ENCODE results near the gene ZNF283. TPM values are rescaled to one million over a fixed set of nuclear protein-coding genes. Genes with fewer than 3 reads are reported as not detected.
"Not testable (repeated sequence)": the region's sequence is repeated elsewhere in the genome, so short reads cannot be mapped to it uniquely, and the experiment has no call there.

ZNF283 gene
- total and polyA plus RNA-seq, 4 donors, result 1.6 to 34.2 (median 4.3) TPM

GRCh38 chr19:43811837-43812236, 15.3 kb upstream of the ZNF283 start:
- WGBS, 2 donors, result 27 to 55% methylated on average over 1 of the region's 1 CpG
- TF ChIP-seq CTCF (IDR thresholded peaks at IDR 0.05; ENCODE audit: control extremely low read depth, extremely low read depth), result no peak

DNA sequence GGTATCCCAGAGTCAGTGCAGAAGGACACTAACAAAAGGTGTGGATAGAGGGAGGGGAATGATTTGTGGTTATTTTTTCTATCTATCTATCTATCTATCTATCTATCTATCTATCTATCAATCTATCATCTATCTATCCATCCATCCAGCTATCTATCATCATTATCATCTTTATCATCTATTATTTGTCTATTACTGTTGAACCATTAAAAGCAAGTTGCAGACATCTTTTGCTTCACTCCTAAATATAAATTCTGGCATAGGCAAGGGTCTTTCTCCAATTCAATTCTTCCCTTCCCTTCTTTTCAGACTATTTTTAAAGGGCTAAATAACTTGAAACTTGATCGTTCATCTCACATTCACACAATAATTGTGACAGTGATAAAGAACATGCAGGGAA, 14.9 kb upstream of the ZNF283 start:
- no peak overlapping the region for H3K4me3 ChIP-seq
- no peaks in the 10 kb centered on the region for H3K9me3 ChIP-seq (ENCODE audit: control insufficient read depth in 4 of 4, insufficient read depth in 3 of 4, low read length in 3 of 4)
- DNase-seq (no peak), ATAC-seq (ENCODE audit: insufficient read depth, low FRiP score) (no peak)
- TF ChIP-seq CTCF (IDR thresholded peaks at IDR 0.05; ENCODE audit: control extremely low read depth, extremely low read depth), result no peak
- H3K36me3 ChIP-seq (ENCODE audit: control insufficient read depth in 4 of 4, insufficient read depth in 4 of 4, low read length in 4 of 4), result no peaks in the 10 kb centered on the region
- no peak overlapping the region for H3K9ac ChIP-seq (ENCODE audit: insufficient read depth in 1 of 2, low read length in 2 of 2)
- H3K27ac ChIP-seq (ENCODE audit: low read depth in 1 of 2, low read length in 1 of 2), result no peak overlapping the region
- no peaks in the 10 kb centered on the region for H3K4me1 ChIP-seq (ENCODE audit: control insufficient read depth in 5 of 5, insufficient read depth in 5 of 5, low read length in 5 of 5)
- WGBS, 2 donors, result 79% methylated on average over 1 of the region's 1 CpG
- H3K27me3 ChIP-seq (ENCODE audit: control insufficient read depth in 3 of 3, insufficient read depth in 3 of 3, low read length in 2 of 3), result no peaks in the 10 kb centered on the region

More at GRCh38 chr19:43811837-43812236, 15.3 kb upstream of the ZNF283 start:
- H3K36me3 ChIP-seq (ENCODE audit: control insufficient read depth in 4 of 4, insufficient read depth in 4 of 4, low read length in 4 of 4), result no peaks in the 10 kb centered on the region
- no peak overlapping the region for H3K9ac ChIP-seq (ENCODE audit: insufficient read depth in 1 of 2, low read length in 2 of 2)
- DNase-seq, result no peak
- no peaks in the 10 kb centered on the region for H3K9me3 ChIP-seq (ENCODE audit: control insufficient read depth in 4 of 4, insufficient read depth in 3 of 4, low read length in 3 of 4)
- ATAC-seq (ENCODE audit: insufficient read depth, low FRiP score), result no peak
- no peak overlapping the region for H3K27ac ChIP-seq (ENCODE audit: low read depth in 1 of 2, low read length in 1 of 2)
- H3K4me3 ChIP-seq, result no peak overlapping the region
- H3K27me3 ChIP-seq (ENCODE audit: control insufficient read depth in 3 of 3, insufficient read depth in 3 of 3, low read length in 2 of 3), result no peaks in the 10 kb centered on the region
- H3K4me1 ChIP-seq (ENCODE audit: control insufficient read depth in 5 of 5, insufficient read depth in 5 of 5, low read length in 5 of 5), result no peaks in the 10 kb centered on the region

DNA sequence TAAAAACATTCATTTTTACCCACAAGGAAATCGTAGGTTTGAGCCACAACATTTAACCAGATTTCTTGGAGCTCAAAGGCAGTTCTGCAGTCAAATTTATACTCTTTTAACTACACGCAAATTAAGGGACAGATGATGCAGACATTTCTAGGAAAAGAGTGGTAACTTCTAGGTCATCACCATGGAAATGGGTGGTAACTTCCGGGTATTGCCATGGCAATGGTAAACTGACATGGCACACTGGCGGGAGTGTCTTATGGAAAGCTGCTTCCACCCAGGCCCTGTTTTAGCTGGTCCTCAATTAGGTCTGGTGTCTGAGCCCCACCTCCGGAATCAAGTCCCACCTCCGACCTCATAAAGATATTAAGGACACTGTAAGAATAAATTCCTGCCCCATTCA, 14.4 kb upstream of the ZNF283 start:
- TF ChIP-seq CTCF (IDR thresholded peaks at IDR 0.05; ENCODE audit: control extremely low read depth, extremely low read depth), result no peak
- Histone ChIP-seq H3K4me1 (ENCODE audit: control insufficient read depth in 5 of 5, insufficient read depth in 5 of 5, low read length in 5 of 5) (no peaks in the 10 kb centered on the region), H3K27me3 (ENCODE audit: control insufficient read depth in 3 of 3, insufficient read depth in 3 of 3, low read length in 2 of 3) (no peaks in the 10 kb centered on the region), H3K36me3 (ENCODE audit: control insufficient read depth in 4 of 4, insufficient read depth in 4 of 4, low read length in 4 of 4) (no peaks in the 10 kb centered on the region), H3K9me3 (ENCODE audit: control insufficient read depth in 4 of 4, insufficient read depth in 3 of 4, low read length in 3 of 4) (no peaks in the 10 kb centered on the region), H3K9ac (ENCODE audit: insufficient read depth in 1 of 2, low read length in 2 of 2) (no peak overlapping the region), H3K4me3 (no peak overlapping the region), H3K27ac (ENCODE audit: low read depth in 1 of 2, low read length in 1 of 2) (no peak overlapping the region)
- no peak for DNase-seq
- no peak for ATAC-seq (ENCODE audit: insufficient read depth, low FRiP score)
- WGBS, 2 donors, result 75 to 87% methylated on average over 6 of the region's 6 CpGs

- Histone ChIP-seq H3K27me3 (ENCODE audit: control insufficient read depth in 3 of 3, insufficient read depth in 3 of 3, low read length in 2 of 3) (peaks cover 0 to under 1% (median 0%) of the 10 kb centered on the region in 3 donors), H3K4me1 (ENCODE audit: control insufficient read depth in 5 of 5, insufficient read depth in 5 of 5, low read length in 5 of 5) (no peaks in the 10 kb centered on the region), H3K36me3 (ENCODE audit: control insufficient read depth in 4 of 4, insufficient read depth in 4 of 4, low read length in 4 of 4) (no peaks in the 10 kb centered on the region), H3K27ac (ENCODE audit: low read depth in 1 of 2, low read length in 1 of 2) (no peak overlapping the region), H3K4me3 (no peak overlapping the region), H3K9me3 (ENCODE audit: control insufficient read depth in 4 of 4, insufficient read depth in 3 of 4, low read length in 3 of 4) (peaks cover 0 to 3% (median 0%) of the 10 kb centered on the region in 4 donors), H3K9ac (ENCODE audit: insufficient read depth in 1 of 2, low read length in 2 of 2) (no peak overlapping the region)
- ATAC-seq (ENCODE audit: insufficient read depth, low FRiP score) (no peak), DNase-seq (no peak)
- WGBS, 2 donors, result 79 to 86% methylated on average over 5 of the region's 5 CpGs
- TF ChIP-seq CTCF (IDR thresholded peaks at IDR 0.05; ENCODE audit: control extremely low read depth, extremely low read depth), result no peak
These were observed 12.3 kb upstream of the ZNF283 start for GRCh38 chr19:43814663-43815352.

DNA sequence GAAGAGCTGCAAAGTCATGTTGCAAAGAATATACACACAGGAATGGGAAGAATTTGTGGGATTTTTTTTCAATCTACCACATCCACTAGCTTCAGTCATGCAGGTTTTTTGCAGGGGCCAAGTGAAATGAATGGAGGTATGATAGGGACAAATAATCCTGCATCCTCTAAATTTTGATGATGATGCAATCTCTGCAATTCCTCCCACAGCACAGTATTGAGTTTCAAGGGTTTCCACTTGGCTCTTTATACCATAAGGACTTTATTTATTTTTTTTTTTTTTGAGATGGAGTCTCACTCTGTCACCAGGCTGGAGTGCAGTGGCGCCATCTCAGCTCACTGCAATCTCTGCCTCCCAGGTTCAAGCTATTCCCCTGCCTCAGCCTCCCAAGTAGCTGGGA, 9.7 kb upstream of the ZNF283 start:
- 83 to 100% methylated on average over 1 of the region's 1 CpG for WGBS, 2 donors
- H3K27ac ChIP-seq (ENCODE audit: low read depth in 1 of 2, low read length in 1 of 2), result not testable (repeated sequence)

More for the DNA sequence above, 9.7 kb upstream of the ZNF283 start:
- peaks cover 0 to 12% (median 0%) of the 10 kb centered on the region in 4 donors for H3K9me3 ChIP-seq (ENCODE audit: control insufficient read depth in 4 of 4, insufficient read depth in 3 of 4, low read length in 3 of 4)
- H3K36me3 ChIP-seq (ENCODE audit: control insufficient read depth in 4 of 4, insufficient read depth in 4 of 4, low read length in 4 of 4); DNase-seq; H3K9ac ChIP-seq (ENCODE audit: insufficient read depth in 1 of 2, low read length in 2 of 2); H3K4me1 ChIP-seq (ENCODE audit: control insufficient read depth in 5 of 5, insufficient read depth in 5 of 5, low read length in 5 of 5); ATAC-seq (ENCODE audit: insufficient read depth, low FRiP score); H3K4me3 ChIP-seq: not testable (repeated sequence)
- H3K27me3 ChIP-seq (ENCODE audit: control insufficient read depth in 3 of 3, insufficient read depth in 3 of 3, low read length in 2 of 3), result peaks cover 0 to 22% (median 17%) of the 10 kb centered on the region in 3 donors

Measured in lung (tissue), 12 donors.